ENCODE measurements around the gene PHACTR3. TPM values are rescaled to one million over a fixed set of nuclear protein-coding genes. Genes with fewer than 3 reads are reported as not detected.

Gene PHACTR3
- total RNA-seq, 8 experiments from 2014 or later: 0.18 to 44.8 (median 26.7) TPM

DNA sequence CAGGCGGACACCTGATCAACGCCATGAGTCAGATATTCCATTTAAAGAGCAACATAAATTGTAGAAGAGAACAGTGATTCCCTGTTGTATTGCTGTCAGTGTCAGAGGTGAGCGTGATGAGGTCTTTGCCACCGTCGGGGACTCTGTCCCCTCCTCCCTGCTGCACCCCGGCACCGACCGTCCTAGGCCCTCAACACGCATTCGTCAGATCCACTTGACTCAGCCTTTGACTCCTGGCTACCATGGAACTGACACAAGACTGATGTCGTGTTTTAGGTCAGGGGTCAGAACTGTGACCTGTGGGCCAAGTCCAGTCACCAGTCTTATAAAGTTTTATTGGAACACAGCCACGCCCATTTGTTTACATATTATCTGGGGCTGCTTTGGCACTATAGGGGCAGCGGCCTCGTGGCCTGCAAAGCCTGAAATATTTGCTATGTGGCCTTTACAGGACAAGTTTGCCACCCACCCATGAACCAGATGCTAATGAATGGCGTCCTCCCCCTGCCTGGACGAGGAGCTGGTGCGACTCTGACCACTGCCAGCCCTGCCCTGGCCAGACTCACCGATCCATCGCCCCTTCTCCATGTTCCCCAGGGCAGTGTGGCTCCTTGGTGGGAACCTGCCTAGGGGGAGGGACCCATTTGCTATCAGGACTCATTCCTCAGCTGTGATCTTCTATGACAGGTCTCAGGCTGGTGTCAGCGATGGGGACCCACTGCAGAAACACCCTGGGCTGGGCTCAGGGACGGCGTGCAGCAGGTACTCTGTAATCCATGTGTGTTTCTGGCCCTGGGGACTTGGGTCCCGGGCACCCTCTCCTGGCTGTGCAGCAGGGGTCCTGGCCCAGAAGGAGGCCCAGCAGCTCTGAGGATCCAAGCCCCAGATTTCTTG lies 37.5 kb upstream of the PHACTR3 start:
- no peak overlapping the region for H3K4me3 ChIP-seq
- peaks cover 2 to 3% of the 10 kb centered on the region in 2 donors for H3K4me1 ChIP-seq (replicated peaks in 1 of 2)
- no peak for ATAC-seq (replicated peaks in 6 of 8)
- H3K27ac ChIP-seq: no peak overlapping the region
- in situ Hi-C loops (cut with MboI; ENCODE audit: low pct_unique_long_range_greater_than_20kb in 2 of 9, low sequenced_read_pairs in 9 of 9, unreplicated experiment in 9 of 9): no loop called here
- 0 to 100% (median 78%) methylated on average over 1 to 10 of the region's 23 CpGs; no CpG with 5 or more reads in 1 of the 10 experiments for WGBS, 10 experiments

DNA sequence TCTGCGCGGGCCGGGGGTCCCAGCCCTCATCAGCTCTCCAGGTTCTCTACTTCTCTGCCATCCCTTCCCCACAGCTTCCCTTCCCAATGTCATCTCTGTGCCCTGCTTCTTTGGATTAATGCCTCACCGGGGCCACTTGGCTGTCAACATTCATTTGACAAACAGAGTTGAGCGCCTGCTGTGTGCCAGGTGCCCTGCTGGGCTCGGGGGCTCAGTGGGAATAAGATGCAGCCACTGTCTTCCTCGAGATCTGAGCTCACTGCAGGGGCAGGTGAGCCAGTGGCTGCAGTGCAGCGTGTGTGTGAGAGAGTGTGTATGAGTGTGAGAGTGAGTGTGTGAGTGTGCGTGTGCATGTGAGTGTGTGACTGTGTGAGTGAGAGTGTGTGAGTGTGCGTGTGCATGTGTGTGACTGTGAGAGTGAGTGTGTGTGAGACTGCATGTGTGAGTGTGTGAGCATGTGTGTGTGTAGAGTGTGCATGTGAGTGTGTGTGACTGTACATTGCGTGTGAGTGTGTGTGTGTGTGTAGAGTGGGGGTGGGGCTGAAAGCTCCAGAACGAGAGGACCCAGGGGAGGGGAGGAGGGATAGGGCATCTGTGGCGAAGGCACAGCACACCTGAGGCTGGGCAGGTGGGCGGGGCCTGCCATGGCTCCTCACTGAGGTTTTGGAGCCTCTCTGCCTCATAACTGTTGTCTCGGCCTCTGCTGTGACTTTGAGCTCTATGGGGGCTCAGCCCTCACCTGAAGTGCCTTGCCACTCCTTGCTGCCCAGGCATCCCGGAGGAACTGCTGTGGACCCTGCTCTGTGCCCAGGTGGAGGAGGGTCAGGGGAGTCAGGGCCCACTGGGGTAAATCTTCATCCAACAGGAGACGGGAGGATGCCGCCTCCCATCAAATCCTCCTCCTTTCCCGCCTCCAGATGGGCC lies 36.5 kb upstream of the PHACTR3 start:
- no peak overlapping the region for H3K4me3 ChIP-seq
- in situ Hi-C loops (cut with MboI; ENCODE audit: low pct_unique_long_range_greater_than_20kb in 2 of 9, low sequenced_read_pairs in 9 of 9, unreplicated experiment in 9 of 9): no loop called here
- H3K27ac ChIP-seq: no peak overlapping the region
- ATAC-seq (replicated peaks in 6 of 8): no peak
- WGBS, 10 experiments: 8 to 73% (median 50%) methylated on average over 1 to 6 of the region's 19 CpGs; no CpG with 5 or more reads in 3 of the 10 experiments
- H3K4me1 ChIP-seq (replicated peaks in 1 of 2): peaks cover 7 to 10% of the 10 kb centered on the region in 2 donors

DNA sequence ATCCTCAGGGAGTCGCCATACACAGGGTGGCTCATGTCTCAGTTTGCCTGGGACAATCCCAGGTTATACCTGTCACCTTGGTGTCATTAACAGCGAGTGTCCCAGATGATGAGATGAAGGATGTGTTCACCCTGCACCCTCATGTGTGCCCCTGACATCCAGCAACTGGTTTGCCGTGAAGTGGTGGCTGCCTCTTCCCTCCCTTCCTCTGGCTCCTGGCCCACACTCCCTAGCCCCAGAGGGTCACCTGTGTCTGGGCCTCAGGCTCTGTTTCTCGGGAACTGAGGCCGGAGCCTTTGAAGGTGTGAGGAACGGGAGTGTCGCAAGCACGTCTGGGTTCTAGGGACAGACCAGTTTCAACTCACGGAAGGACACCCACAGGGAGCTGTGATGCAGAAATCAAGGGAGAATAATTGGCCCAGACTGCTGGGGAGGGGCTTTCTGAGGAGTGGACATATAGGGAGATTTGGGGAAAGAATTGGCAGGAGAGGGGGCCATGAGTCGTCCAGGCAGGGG lies 35.8 kb upstream of the PHACTR3 start:
- no peak overlapping the region for H3K27ac ChIP-seq
- no peak for ATAC-seq (replicated peaks in 6 of 8)
- WGBS, 10 experiments: 0 to 60% (median 17%) methylated on average over 1 of the region's 10 CpGs; no CpG with 5 or more reads in 7 of the 10 experiments
- peaks cover 7 to 10% of the 10 kb centered on the region in 2 donors for H3K4me1 ChIP-seq (replicated peaks in 1 of 2)
- no peak overlapping the region for H3K4me3 ChIP-seq
- in situ Hi-C loops (cut with MboI; ENCODE audit: low pct_unique_long_range_greater_than_20kb in 2 of 9, low sequenced_read_pairs in 9 of 9, unreplicated experiment in 9 of 9): no loop called here

DNA sequence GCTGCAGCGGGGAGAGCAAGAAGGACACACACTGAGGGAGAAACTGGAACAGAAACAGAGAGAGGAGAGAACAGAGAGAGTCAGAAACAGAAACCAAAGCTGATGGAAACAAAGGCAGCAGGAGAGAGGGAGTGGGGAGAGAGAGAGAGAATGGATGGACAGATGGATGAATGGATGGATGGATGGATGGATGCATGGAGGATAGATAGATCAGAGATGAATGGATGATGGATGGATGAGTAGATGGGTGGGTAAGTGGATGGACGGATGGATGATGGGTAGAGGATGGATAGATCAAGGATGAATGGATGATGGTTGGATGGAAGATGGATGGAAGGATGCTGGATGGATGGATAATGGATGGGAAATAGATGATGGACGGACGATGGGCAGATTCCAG lies 35.0 kb upstream of the PHACTR3 start:
- in situ Hi-C loops (cut with MboI; ENCODE audit: low pct_unique_long_range_greater_than_20kb in 2 of 9, low sequenced_read_pairs in 9 of 9, unreplicated experiment in 9 of 9): no loop called here
- WGBS, 10 experiments: 22 to 82% (median 66%) methylated on average over 1 to 4 of the region's 4 CpGs; no CpG with 5 or more reads in 1 of the 10 experiments
- H3K4me3 ChIP-seq: no peak overlapping the region
- H3K27ac ChIP-seq: no peak overlapping the region
- no peak for ATAC-seq (replicated peaks in 6 of 8)
- peaks cover 7 to 10% of the 10 kb centered on the region in 2 donors for H3K4me1 ChIP-seq (replicated peaks in 1 of 2)

DNA sequence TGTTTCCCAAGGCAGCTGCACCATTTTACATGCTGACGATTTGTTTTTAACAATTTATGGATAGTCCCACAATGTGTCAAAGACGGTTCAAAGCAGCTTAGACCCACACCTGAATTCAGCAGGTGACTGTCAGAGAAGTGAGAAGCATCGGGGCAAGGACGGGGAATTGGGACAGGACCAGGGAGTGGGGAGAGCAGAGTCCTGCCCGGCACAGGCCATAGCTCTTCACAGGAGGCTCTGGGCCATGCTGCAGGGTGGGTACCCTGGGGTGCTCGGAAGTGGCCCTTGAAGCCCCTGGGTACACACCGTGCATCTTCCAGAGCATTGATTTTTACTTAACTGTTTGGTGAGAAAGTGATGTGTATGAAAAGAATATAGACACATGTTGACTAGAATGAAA lies 33.2 kb upstream of the PHACTR3 start:
- Histone ChIP-seq H3K4me1 (replicated peaks in 1 of 2) (peaks cover 7 to 10% of the 10 kb centered on the region in 2 donors), H3K4me3 (no peak overlapping the region), H3K27ac (no peak overlapping the region)
- in situ Hi-C loops (cut with MboI; ENCODE audit: low pct_unique_long_range_greater_than_20kb in 2 of 9, low sequenced_read_pairs in 9 of 9, unreplicated experiment in 9 of 9): no loop called here
- WGBS, 10 experiments: 0 to 71% (median 36%) methylated on average over 1 to 5 of the region's 7 CpGs; no CpG with 5 or more reads in 2 of the 10 experiments
- ATAC-seq (replicated peaks in 6 of 8): no peak

DNA sequence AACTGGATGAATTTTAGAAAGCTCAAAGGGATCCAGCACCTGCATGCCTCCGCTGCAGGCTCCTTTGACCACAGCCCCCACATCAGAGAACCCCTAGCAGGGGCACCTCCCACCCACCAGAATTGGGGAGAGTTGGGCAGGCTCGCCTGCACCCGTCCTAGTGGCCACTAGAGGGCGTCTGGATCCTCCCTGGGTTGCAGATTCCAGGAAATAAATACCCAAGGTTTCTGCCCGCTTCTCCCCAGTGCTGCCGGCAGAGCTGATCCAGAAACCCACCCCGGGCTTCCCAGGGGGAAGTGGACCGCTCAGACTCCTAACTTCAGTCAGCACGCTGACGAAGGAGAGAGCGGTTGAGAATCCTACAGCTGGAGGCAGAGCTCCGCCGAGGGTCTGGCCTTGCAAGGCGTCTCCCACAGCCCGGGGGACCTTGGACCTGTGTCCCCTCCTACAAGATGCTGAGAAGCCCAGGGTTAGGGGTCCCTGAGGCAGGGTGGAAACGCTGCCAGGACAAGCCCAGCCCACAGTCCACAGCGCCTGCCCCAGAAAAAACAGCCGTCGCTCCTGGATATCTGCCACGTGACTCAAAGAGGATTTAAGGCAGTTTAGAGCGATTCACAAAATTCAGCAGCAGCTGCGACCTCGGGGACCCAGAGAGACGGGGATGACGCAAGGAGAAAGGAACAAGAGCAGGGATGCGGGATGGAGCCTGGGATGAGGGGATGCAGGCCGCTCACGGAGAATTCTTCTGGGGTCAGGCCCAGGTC lies 32.6 kb upstream of the PHACTR3 start:
- in situ Hi-C loops (cut with MboI; ENCODE audit: low pct_unique_long_range_greater_than_20kb in 2 of 9, low sequenced_read_pairs in 9 of 9, unreplicated experiment in 9 of 9): no loop called here
- peak; percentile 79 to 96 (median 86) for ATAC-seq (replicated peaks in 6 of 8)
- peak overlapping the region; percentile 46 to 67 for H3K27ac ChIP-seq

DNA sequence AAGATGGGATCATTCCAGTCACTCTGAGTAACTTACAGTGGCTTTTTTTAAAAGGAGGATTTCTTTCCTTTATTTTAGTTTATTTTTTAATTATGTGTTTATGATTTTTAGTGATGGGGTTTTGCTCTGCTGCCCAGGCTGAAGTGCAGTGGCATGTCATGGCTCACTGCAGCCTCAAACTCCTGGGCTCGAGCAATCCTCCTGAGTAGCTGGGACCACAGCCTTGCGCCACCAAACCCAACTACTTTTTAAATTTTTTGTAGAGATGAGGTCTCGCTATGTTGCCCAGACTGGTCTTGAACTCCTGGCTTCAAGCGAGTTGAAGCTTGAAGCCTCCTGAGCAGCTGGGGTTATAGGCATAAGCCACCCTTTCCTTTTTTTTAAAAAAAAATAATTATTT lies 31.8 kb upstream of the PHACTR3 start:
- 58 to 100% (median 94%) methylated on average over 1 to 4 of the region's 4 CpGs; no CpG with 5 or more reads in 1 of the 10 experiments for WGBS, 10 experiments
- no peak overlapping the region for H3K4me3 ChIP-seq
- in situ Hi-C loops (cut with MboI; ENCODE audit: low pct_unique_long_range_greater_than_20kb in 2 of 9, low sequenced_read_pairs in 9 of 9, unreplicated experiment in 9 of 9): no loop called here
- peaks cover 7 to 10% of the 10 kb centered on the region in 2 donors for H3K4me1 ChIP-seq (replicated peaks in 1 of 2)
- no peak for ATAC-seq (replicated peaks in 6 of 8)
- H3K27ac ChIP-seq: no peak overlapping the region

More for the DNA sequence above, 32.6 kb upstream of the PHACTR3 start:
- Histone ChIP-seq H3K4me1 (replicated peaks in 1 of 2) (peaks cover 7 to 10% of the 10 kb centered on the region in 2 donors), H3K4me3 (peak overlapping the region; percentile 9 to 26 (median 22))
- WGBS, 10 experiments: 0 to 38% (median 20%) methylated on average over 2 to 9 of the region's 28 CpGs; no CpG with 5 or more reads in 1 of the 10 experiments

DNA sequence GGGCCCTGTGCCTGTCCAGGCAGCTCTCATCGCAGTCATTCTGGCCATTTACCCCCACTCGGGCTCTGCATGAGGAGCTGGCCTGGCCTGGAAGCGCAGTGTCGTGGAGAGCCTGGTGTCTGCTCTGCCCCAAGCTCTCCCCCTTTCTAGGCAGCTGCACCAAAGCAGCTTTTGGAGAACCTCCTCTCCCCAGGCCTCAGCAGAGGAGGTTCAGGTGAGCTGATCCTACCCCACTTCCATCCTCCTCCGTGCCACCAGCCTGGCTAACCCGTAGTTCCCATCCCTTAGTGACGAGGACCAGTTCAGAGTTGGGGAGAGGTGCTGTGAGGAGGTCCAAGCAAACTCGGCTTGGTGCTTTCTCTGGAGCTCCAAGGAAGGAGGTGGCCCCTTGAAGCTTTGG lies 30.5 kb upstream of the PHACTR3 start:
- in situ Hi-C loops (cut with MboI; ENCODE audit: low pct_unique_long_range_greater_than_20kb in 2 of 9, low sequenced_read_pairs in 9 of 9, unreplicated experiment in 9 of 9): no loop called here
- Histone ChIP-seq H3K4me3 (no peak overlapping the region), H3K27ac (no peak overlapping the region), H3K4me1 (replicated peaks in 1 of 2) (peaks cover 7 to 10% of the 10 kb centered on the region in 2 donors)
- 71 to 100% (median 95%) methylated on average over 1 to 2 of the region's 8 CpGs; no CpG with 5 or more reads in 6 of the 10 experiments for WGBS, 10 experiments
- ATAC-seq (replicated peaks in 6 of 8): no peak

DNA sequence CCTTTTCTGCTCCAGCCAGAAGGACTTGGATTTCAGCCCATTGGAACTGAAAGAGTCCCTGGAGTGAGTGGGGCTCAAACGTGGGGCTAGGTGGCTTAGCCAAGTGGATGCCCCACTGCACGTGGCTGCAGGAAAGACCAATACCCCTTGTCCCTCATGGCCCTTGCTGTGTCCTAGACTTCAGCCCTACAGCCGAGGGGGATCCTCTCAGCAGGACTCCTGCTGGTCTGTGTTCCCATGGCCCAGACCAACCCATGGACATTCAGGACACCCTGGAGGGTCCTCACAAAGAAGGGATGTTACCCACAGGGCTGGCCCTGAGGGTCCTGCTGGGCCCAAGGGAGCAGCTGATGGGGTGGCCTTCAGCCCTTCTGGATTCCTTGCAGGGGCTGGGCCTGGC lies 30.0 kb upstream of the PHACTR3 start:
- 20 to 40% methylated on average over 1 of the region's 3 CpGs; no CpG with 5 or more reads in 8 of the 10 experiments for WGBS, 10 experiments
- no peak for ATAC-seq (replicated peaks in 6 of 8)

DNA sequence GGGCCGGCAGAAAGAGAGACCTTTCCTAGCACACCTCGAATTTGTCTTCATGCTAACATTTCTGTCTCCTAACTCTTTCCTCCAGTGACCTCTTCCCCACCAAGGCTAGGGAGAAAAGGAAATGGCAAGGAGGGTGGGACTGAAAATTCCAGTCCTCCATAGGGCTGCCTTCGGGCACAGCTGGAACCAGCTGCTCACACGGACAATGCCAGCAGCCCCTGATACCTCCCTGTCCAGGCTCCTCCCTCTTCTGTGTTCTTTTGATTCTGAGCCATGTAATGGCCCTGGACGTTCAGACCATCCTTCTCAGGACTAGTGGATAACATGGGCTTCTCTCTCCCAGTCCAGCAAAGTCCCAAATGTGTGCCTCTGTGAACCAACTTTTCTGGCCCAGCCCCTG lies 29.1 kb upstream of the PHACTR3 start:
- H3K4me3 ChIP-seq: no peak overlapping the region
- no peak overlapping the region for H3K27ac ChIP-seq
- ATAC-seq (replicated peaks in 6 of 8): no peak
- in situ Hi-C loops (cut with MboI; ENCODE audit: low pct_unique_long_range_greater_than_20kb in 2 of 9, low sequenced_read_pairs in 9 of 9, unreplicated experiment in 9 of 9): loop anchor here in 3 of 9 experiments (25.0 kb wide), 2 partner anchors 162 to 187 kb away; no protein-coding TSS in a partner anchor
- H3K4me1 ChIP-seq (replicated peaks in 1 of 2): peaks cover 9 to 10% of the 10 kb centered on the region in 2 donors
- WGBS, 10 experiments: 0 to 67% (median 52%) methylated on average over 1 to 3 of the region's 5 CpGs; no CpG with 5 or more reads in 4 of the 10 experiments

More for the DNA sequence above, 30.0 kb upstream of the PHACTR3 start:
- in situ Hi-C loops (cut with MboI; ENCODE audit: low pct_unique_long_range_greater_than_20kb in 2 of 9, low sequenced_read_pairs in 9 of 9, unreplicated experiment in 9 of 9): no loop called here
- H3K27ac ChIP-seq: no peak overlapping the region
- H3K4me3 ChIP-seq: no peak overlapping the region
- peaks cover 7 to 10% of the 10 kb centered on the region in 2 donors for H3K4me1 ChIP-seq (replicated peaks in 1 of 2)

DNA sequence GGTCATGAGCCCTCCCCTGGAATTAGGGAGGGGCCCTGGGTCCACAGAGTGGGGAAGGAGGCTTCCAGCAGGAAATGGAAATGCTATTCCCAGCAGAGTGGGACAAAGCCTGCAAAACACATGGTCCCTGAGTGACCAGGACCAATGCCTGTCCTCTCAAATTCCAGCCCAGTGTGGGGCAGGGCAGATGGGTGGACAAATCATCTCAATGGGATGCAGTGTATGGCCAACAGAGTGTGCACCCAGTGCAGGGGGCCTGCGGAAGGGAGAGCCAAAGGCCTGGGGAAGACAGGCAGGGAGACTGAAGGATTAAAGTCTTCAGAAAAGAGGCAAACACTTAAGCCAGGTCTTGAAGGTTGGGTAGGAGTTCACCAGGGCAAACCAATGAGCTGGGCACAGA lies 28.7 kb upstream of the PHACTR3 start:
- 57 to 100% (median 100%) methylated on average over 1 of the region's 1 CpG; no CpG with 5 or more reads in 7 of the 10 experiments for WGBS, 10 experiments
- Histone ChIP-seq H3K4me1 (replicated peaks in 1 of 2) (peaks cover 13 to 14% of the 10 kb centered on the region in 2 donors), H3K27ac (no peak overlapping the region), H3K4me3 (no peak overlapping the region)
- peak in 1 of 8 experiments; percentile 43 for ATAC-seq (replicated peaks in 6 of 8)
- in situ Hi-C loops (cut with MboI; ENCODE audit: low pct_unique_long_range_greater_than_20kb in 2 of 9, low sequenced_read_pairs in 9 of 9, unreplicated experiment in 9 of 9): loop anchor here in 3 of 9 experiments (25.0 kb wide), 2 partner anchors 162 to 187 kb away; no protein-coding TSS in a partner anchor

All from motor neuron (in vitro differentiated cells).